GM18526 (cell line): ENCODE data around the gene PARP3.

ENCODE experiments used
- POLR2A ChIP-seq: IDR thresholded peaks from 3 replicates; pipeline ENCODE4 v1.6.1; 2011; ENCODE audit not compliant: insufficient read length; ENCODE audit errors: extremely low read depth

PARP3 gene

DNA sequence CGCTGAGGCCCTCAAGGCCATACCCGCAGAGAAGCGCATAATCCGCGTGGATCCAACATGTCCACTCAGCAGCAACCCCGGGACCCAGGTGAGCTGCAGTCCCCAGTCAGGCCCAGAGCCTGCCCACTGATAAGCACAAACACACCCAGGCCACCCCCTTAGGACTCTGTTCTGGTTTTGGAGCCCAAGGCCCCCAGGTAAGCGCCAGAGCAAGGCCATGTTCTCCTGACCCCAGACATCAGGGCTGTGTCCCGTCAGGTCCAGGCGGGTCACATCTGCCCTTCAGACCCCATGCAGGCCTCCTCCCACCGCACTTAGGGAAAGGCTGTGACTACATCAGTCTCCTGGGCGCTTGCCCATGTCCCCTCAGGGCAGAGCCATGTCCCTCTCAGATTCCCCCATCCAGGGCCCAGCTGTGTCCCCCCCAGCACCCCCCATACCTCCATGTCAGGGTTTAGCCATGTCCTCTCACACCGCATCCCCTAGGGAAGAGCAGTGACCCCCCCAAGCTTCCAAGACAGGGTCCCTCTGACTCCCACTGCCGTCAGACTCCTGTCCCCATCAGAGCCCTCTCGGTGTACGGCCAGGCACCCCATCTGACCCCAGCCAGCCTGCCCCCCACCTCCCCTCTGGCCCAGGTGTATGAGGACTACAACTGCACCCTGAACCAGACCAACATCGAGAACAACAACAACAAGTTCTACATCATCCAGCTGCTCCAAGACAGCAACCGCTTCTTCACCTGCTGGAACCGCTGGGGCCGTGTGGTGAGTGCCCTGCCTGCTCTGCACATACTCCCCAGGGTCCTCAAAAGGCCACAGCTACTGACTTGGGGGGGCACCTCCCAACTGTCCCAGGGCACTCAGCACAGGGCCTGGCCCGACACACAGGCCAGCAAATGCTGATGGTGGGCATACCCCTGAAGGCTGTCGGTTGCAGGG, 1.6 kb downstream of the PARP3 start:
- TF ChIP-seq POLR2A: no peak

- no peak for TF ChIP-seq POLR2A
These were observed 2.4 kb downstream of the PARP3 start for GRCh38 chr3:51944451-51945021.

- TF ChIP-seq POLR2A: no peak
These were observed 3.1 kb downstream of the PARP3 start for GRCh38 chr3:51945031-51945840.

GRCh38 chr3:51945926-51946705, 4.0 kb downstream of the PARP3 start:
- TF ChIP-seq POLR2A: no peak

DNA sequence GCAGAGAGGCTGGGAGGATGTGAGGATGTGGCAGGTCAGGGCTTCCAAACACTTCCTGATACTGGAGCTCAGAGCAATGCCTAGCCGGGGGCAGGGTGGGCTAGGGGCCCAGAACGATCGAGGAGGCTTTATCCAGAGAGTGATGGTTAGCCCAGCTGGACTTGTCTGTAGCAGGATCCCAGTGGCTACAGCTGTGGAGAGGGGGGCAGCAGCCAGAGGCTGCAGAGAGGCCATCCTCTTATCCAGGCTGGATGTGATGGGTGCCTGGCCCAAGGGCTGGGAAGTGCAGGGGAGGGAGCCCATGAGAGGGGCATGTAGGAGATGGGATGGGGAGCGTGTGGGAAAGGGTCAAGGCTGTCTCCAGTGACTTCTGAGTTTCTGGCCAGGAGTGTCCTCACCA, 4.6 kb downstream of the PARP3 start:
- TF ChIP-seq POLR2A: no peak

DNA sequence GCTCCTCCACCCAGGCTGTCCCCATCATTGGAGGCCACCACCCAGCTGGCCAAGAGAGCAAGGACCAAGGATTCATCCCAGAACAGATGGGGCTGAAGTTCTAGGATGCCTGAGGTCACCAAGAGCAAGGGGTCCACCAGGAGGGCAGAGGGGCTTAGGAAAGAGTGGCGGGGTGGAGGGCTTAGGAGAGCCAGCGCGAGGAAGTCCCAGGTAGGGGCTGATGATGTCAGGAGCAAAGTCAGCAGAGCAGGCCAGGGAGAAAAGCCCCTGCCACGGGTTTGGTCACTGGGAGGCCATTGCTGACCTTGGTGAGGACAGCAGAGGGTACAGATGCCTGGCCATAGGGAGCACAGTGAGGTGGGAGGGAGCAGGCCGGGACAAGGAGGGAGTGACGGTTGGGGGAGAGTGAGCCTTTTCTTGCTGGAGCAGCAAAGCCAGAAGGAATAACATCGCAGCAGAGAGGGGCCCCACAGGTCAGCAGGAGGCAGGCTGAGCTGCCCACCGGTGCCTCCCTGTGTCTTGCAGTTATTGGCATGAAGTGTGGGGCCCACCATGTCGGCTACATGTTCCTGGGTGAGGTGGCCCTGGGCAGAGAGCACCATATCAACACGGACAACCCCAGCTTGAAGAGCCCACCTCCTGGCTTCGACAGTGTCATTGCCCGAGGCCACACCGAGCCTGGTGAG, 5.2 kb downstream of the PARP3 start:
- TF ChIP-seq POLR2A: no peak

- no peak for TF ChIP-seq POLR2A
These were observed 5.9 kb downstream of the PARP3 start for GRCh38 chr3:51948016-51948580.

- TF ChIP-seq POLR2A: no peak
These were observed 7.0 kb downstream of the PARP3 start for GRCh38 chr3:51949121-51949520.

DNA sequence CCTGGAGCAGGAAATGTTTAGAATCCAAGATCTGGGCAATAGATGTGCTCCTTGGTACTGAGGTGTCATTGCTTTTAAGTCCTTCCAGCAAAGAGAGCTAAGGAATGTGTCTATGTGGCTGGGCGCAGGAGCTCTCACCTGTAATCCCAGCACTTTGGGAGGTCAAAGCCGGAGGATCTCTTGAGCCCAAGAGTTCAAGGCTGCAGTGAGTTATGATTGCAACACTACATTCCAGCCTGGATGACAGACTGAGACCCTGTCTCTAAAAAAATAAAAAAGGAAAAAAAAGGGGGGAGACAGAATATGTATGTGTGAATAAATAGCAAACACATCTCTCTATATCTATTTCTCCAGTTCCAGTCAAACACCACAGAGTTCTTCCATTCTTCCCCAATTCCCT, 8.7 kb downstream of the PARP3 start:
- TF ChIP-seq POLR2A: no peak

GRCh38 chr3:51953445-51953844, 11.3 kb downstream of the PARP3 start:
- no peak for TF ChIP-seq POLR2A

GRCh38 chr3:51954105-51954504, 11.9 kb downstream of the PARP3 start:
- no peak for TF ChIP-seq POLR2A

DNA sequence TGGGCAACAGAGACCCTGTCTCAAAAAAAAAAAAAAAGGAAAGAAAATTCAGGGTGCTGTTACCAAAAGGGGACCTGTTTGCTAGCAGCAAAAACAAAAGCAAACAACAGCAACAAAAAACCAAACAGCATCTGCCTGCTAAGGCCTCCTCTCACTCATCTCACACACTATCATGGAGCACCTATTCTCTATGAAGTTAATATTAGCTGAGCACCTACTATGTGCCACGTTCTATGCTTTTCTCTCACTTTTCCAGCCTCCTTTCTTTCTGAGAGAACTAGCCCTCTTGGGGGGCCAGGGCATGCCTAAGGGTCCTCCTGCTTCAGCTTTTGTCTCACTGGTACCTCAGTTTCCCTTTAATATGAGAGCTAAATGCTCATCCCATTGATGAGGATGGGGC, 12.6 kb downstream of the PARP3 start:
- TF ChIP-seq POLR2A: no peak

DNA sequence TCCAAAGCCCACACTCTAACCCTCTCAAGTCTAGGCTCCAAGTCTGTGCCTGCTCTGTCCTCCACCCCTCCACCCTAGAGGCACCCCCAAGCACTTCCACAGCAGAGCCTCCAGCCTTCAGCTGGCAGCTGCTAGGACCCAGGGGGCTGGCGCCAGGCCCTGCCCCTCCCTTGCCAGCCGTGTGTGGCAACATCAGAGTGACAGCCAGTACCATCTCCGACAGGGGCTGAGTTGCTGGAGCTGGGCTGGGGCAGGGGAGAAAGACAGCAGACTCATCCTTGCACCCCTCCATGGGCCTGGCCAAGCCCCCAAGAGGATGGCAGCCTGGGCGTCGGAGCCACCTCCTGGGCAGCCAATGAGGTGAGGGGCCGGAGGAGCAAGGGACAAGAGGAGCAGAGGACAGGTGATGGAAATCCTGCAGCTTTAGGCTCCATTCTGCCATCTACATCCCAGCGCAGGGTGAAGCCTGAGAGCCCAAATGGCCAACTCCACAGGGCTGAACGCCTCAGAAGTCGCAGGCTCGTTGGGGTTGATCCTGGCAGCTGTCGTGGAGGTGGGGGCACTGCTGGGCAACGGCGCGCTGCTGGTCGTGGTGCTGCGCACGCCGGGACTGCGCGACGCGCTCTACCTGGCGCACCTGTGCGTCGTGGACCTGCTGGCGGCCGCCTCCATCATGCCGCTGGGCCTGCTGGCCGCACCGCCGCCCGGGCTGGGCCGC, 13.2 kb downstream of the PARP3 start, which contains the start of gene GPR62:
TSS of gene GPR62 (plus strand) at position 207 of the 718 bp plus-strand sequence. CDS start at position 479, 272 bp downstream.
- no peak for TF ChIP-seq POLR2A
